ENCODE measurements around the gene MYB.

DNA sequence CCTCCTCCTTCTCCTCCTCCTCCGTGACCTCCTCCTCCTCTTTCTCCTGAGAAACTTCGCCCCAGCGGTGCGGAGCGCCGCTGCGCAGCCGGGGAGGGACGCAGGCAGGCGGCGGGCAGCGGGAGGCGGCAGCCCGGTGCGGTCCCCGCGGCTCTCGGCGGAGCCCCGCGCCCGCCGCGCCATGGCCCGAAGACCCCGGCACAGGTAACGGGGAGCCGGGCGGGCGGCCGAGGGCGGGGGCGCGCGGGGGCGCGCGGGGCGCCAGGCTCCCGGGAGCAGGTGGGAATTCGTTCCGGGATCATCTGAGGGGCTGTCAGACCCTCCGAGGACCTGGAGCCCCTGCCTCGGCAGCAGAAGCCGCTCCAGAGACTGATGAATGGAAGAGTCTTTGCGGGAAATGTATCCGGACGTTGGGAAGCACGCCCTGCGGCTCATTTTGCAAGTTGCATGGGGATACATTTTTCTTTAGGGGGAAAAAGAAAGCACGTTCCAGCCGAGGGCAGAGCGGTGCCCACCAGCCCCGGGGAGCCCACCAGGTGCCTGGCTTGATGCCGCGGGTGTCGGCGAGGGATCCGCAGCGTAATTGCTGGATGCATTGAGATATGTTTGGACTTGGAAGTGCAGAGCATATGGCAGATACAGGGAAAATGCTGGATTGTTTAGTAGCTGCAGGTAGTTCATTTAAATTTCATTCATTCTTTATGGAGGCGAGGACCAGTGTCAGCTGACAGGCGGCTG, 394 bp downstream of the MYB start:
- TF ChIP-seq, protein P1, sequence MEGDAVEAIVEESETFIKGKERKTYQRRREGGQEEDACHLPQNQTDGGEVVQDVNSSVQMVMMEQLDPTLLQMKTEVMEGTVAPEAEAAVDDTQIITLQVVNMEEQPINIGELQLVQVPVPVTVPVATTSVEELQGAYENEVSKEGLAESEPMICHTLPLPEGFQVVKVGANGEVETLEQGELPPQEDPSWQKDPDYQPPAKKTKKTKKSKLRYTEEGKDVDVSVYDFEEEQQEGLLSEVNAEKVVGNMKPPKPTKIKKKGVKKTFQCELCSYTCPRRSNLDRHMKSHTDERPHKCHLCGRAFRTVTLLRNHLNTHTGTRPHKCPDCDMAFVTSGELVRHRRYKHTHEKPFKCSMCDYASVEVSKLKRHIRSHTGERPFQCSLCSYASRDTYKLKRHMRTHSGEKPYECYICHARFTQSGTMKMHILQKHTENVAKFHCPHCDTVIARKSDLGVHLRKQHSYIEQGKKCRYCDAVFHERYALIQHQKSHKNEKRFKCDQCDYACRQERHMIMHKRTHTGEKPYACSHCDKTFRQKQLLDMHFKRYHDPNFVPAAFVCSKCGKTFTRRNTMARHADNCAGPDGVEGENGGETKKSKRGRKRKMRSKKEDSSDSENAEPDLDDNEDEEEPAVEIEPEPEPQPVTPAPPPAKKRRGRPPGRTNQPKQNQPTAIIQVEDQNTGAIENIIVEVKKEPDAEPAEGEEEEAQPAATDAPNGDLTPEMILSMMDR (IDR thresholded peaks at IDR 0.05): no peak
- no peak for TF ChIP-seq POLR2A (IDR thresholded peaks at IDR 0.05)
- no peak for TF ChIP-seq POLR2AphosphoS5 (IDR thresholded peaks at IDR 0.05)
